HL-60 (cell line): ENCODE measurements around the gene MACF1.

Source experiments
- TF ChIP-seq, protein P1 (sequence below): IDR thresholded peaks from one replicate; pipeline ENCODE4 v1.5.1; 2011; ENCODE audit warnings: low read length, control low read depth, inconsistent platforms; ENCODE audit not compliant: insufficient read depth
- TF ChIP-seq, protein P2 (sequence below): IDR thresholded peaks from 2 replicates; pipeline ENCODE4 v1.6.1; 2012; ENCODE audit warnings: low read depth; ENCODE audit not compliant: insufficient replicate concordance

DNA sequence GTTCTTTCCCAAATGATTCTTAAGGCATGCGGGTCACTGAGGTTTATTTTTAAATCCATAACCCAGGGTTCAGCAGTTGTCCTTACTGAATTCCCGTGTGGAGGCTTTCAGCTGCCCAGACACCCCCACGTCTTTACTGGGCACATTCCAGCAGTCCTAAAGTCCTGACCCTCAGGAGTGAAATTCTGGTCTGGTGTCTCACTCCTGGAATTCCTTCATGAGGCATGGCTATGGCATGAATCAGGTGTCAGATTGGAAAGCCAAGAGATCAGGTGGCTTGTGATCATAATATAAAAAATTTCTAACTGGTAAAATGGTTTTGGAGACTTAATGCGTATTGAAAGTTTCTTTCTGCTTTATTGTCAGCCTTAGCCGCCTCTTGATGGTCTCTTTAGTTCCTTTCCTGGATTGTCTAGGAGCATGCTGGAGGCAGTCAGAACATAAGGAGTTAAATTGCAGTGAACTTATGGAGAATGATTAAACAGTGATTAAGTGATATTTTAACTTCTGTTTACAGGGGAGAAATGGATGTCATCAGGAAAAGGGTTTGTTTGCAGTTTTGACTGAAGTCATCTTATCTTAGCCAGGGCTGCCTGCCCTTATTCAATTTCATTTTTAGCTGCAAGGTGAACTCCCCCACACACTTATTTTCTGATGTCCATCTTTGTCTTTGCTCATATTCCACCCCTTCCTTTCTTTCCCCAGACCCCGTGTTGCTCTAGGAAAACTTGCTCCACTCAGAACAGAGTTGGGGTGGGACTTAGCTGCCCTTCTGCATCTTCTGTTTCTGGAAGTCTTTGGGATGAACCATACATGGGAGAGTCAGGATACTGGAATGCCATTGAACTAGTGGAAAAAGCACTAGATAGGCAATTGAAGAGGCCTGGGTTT lies 25.7 kb upstream of the MACF1 start:
- TF ChIP-seq, protein P1, sequence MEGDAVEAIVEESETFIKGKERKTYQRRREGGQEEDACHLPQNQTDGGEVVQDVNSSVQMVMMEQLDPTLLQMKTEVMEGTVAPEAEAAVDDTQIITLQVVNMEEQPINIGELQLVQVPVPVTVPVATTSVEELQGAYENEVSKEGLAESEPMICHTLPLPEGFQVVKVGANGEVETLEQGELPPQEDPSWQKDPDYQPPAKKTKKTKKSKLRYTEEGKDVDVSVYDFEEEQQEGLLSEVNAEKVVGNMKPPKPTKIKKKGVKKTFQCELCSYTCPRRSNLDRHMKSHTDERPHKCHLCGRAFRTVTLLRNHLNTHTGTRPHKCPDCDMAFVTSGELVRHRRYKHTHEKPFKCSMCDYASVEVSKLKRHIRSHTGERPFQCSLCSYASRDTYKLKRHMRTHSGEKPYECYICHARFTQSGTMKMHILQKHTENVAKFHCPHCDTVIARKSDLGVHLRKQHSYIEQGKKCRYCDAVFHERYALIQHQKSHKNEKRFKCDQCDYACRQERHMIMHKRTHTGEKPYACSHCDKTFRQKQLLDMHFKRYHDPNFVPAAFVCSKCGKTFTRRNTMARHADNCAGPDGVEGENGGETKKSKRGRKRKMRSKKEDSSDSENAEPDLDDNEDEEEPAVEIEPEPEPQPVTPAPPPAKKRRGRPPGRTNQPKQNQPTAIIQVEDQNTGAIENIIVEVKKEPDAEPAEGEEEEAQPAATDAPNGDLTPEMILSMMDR, result no peak
- TF ChIP-seq, protein P2, sequence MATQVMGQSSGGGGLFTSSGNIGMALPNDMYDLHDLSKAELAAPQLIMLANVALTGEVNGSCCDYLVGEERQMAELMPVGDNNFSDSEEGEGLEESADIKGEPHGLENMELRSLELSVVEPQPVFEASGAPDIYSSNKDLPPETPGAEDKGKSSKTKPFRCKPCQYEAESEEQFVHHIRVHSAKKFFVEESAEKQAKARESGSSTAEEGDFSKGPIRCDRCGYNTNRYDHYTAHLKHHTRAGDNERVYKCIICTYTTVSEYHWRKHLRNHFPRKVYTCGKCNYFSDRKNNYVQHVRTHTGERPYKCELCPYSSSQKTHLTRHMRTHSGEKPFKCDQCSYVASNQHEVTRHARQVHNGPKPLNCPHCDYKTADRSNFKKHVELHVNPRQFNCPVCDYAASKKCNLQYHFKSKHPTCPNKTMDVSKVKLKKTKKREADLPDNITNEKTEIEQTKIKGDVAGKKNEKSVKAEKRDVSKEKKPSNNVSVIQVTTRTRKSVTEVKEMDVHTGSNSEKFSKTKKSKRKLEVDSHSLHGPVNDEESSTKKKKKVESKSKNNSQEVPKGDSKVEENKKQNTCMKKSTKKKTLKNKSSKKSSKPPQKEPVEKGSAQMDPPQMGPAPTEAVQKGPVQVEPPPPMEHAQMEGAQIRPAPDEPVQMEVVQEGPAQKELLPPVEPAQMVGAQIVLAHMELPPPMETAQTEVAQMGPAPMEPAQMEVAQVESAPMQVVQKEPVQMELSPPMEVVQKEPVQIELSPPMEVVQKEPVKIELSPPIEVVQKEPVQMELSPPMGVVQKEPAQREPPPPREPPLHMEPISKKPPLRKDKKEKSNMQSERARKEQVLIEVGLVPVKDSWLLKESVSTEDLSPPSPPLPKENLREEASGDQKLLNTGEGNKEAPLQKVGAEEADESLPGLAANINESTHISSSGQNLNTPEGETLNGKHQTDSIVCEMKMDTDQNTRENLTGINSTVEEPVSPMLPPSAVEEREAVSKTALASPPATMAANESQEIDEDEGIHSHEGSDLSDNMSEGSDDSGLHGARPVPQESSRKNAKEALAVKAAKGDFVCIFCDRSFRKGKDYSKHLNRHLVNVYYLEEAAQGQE, result no peak
